IPS-20b (cell line): Measurements from ENCODE around the gene SFRP5.

Experiments
- H3K27ac ChIP-seq: one replicate; pipeline ENCODE4 v1.5.1; 2013; ENCODE audit warnings: low read length
- H3K27me3 ChIP-seq: 2 replicates; pipeline ENCODE4 v1.6.1; 2013; ENCODE audit warnings: mild to moderate bottlenecking, low read length, inconsistent platforms; ENCODE audit not compliant: insufficient read depth
- H3K36me3 ChIP-seq: 2 replicates; pipeline ENCODE4 v1.6.1; 2013; ENCODE audit warnings: low read depth, mild to moderate bottlenecking, inconsistent platforms, low read length, moderate library complexity; ENCODE audit not compliant: insufficient read depth
- H3K4me1 ChIP-seq: 2 replicates; pipeline ENCODE4 v1.6.1; 2013; ENCODE audit warnings: mild to moderate bottlenecking, control low read depth, inconsistent platforms, low read length, moderate library complexity; ENCODE audit not compliant: insufficient read depth
- H3K4me3 ChIP-seq: 2 replicates; pipeline ENCODE4 v1.5.1; 2013; ENCODE audit warnings: mild to moderate bottlenecking, low read length, inconsistent platforms
- H3K9ac ChIP-seq: 2 replicates; pipeline ENCODE4 v1.6.1; 2013; ENCODE audit warnings: low read depth, mild to moderate bottlenecking, inconsistent platforms, low read length, moderate library complexity
- H3K9me3 ChIP-seq: 2 replicates; pipeline ENCODE4 v1.6.1; 2013; ENCODE audit warnings: mild to moderate bottlenecking, low read depth, low read length, inconsistent platforms; ENCODE audit not compliant: insufficient read depth

SFRP5 gene

DNA sequence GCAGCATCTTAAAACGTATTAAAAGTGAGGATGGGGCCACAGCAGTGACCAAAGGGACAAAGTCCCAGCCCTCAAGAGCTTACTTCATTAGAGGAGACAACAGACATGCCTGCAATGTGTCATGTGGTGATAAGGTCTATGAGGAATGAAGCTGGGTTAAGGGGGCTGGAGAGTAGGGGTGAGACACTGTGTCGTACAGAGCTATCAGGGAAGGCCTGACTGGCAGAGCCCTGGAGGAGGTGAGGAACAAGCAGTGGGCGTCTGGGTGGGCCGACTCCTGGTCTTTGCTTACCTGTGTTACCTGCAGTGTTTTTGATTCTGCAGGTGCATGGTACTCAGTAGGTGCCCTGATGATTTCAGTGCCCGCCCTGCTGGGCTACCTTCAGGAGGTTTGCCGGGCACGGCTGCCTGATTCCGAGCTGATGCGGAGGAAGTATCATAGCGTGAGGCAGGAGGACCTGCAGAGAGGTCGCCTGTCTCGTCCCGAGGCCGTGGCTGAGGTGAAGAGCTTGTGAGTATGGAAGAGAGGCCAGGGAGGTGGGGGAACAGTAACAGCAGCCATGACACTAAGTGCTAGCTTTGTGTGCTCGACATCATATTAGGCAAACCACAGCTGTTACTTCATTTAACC lies 27.3 kb downstream of the SFRP5 start:
- Histone ChIP-seq H3K9ac (no peak overlapping the region), H3K9me3 (no peaks in the 10 kb centered on the region), H3K27me3 (no peaks in the 10 kb centered on the region), H3K36me3 (peaks cover 82% of the 10 kb centered on the region), H3K4me3 (no peak overlapping the region), H3K4me1 (no peaks in the 10 kb centered on the region), H3K27ac (no peak overlapping the region)

DNA sequence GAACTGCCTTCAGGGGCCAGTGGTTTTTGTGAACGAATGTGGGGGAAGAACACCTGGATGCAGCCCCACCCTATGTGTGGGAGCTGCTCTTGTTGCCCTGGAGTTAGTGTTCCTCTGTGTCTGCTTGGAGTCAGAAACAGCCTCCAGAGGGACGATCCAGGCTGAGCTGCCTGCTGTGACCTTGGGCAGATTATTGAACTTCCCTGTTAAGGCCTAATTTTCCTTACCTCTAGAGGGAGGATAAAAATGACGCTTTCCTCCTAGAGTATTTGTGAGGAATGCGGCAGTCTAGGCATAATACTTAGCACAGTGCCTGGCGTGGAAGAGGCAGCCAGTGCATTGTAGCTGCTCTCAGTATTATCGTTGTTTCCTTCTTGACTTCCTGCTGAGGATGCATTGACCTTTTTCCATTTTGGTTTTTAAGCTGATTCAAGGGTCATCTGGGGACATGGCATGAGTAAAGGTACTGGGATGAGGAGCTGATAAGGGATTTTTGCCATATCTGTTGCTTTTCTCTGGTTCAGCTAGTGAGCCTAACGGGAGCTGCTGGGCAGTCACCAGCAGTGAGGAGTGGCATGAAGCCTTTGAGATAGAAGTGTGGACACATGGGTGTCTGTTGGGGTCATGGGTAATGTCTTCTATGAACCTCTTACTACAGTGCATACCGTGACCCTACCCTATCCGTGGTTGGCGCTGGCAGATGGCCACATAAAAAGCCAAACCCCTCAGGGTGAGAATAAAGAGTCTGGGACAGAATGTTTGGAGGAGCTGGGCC lies 28.4 kb downstream of the SFRP5 start:
- H3K4me3 ChIP-seq, result no peak overlapping the region
- H3K27ac ChIP-seq, result no peak overlapping the region
- H3K9ac ChIP-seq, result no peak overlapping the region
- H3K36me3 ChIP-seq, result peaks cover 80% of the 10 kb centered on the region
- H3K27me3 ChIP-seq, result no peaks in the 10 kb centered on the region
- no peaks in the 10 kb centered on the region for H3K9me3 ChIP-seq
- no peaks in the 10 kb centered on the region for H3K4me1 ChIP-seq

DNA sequence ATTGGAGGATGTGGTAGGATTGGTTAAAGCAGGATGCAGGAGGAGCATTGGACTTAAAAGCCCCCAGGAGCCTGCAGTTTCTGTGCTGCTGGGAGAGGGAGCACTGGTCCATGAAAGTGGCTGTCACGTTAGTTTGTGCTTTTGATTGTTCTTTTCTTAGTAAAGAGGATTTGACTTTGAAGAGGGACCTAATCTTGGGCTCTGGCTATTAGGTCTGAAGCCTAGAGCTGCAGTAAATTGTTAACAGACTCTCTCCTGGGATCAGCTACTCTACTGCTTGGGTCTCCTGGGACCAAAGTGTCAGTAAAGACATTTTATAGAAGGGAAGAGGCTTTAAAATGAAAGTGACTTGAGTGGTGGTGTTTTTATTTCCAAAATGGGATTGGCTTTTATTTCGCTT lies 31.2 kb downstream of the SFRP5 start:
- peaks cover 55% of the 10 kb centered on the region for H3K36me3 ChIP-seq

DNA sequence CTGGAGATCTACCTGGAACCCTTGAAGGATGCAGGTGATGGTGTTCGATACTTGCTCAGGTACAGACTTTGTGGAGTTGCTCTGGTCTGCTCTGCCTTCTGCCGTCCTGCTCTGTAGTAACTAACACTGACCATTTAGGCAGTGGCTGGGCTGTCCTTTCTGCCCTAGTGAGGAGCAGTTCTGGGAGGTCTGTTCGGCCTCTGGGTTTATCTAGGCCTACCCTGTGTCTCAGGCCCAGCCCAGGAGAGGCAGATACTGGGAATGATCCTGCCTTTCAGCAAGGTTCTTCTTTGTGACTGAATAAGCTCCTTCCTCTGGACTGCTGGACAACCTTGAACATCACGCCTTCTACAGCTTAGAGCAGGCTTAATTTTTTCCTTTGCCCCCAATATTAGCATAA lies 33.2 kb downstream of the SFRP5 start:
- H3K27me3 ChIP-seq, result peaks cover 29% of the 10 kb centered on the region
- peaks cover 35% of the 10 kb centered on the region for H3K36me3 ChIP-seq
- H3K4me1 ChIP-seq, result no peaks in the 10 kb centered on the region
- peaks cover 9% of the 10 kb centered on the region; the same call in 1 of the 2 replicates for H3K9me3 ChIP-seq
- H3K4me3 ChIP-seq, result peak overlapping the region; percentile 90
- H3K27ac ChIP-seq, result no peak overlapping the region
- H3K9ac ChIP-seq, result no peak overlapping the region

More for the DNA sequence above, 31.2 kb downstream of the SFRP5 start:
- Histone ChIP-seq H3K27ac (no peak overlapping the region), H3K9me3 (peaks cover 9% of the 10 kb centered on the region; the same call in 1 of the 2 replicates), H3K27me3 (peaks cover 12% of the 10 kb centered on the region), H3K9ac (no peak overlapping the region), H3K4me3 (no peak overlapping the region), H3K4me1 (no peaks in the 10 kb centered on the region)

DNA sequence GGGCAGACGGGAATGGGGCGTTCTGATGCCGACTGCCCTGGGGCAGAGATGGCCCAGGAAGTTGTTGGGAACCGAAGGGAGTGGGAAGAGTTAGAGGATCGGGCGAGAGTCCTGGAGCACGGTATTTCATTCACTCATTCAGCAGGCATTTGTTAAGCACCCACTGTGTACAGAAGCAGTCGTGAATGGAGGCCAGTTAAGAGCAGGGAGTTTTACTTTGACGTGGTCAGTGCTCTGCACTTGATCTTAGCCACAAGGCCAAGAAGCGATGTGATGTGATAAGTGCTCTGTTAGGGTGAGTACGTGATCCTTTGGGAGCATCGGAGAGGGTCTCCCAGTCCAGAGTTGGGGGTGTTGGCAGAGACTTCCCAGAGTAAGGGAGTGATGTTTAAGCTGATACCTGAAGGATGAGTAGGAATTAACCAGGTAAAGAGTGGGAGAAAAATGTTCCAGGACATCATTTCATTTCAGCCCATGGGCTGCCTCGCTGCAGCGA lies 34.0 kb downstream of the SFRP5 start:
- Histone ChIP-seq H3K4me1 (no peaks in the 10 kb centered on the region), H3K36me3 (peaks cover 27% of the 10 kb centered on the region), H3K9ac (peak overlapping the region; percentile 93), H3K27ac (no peak overlapping the region), H3K4me3 (peak overlapping the region; percentile 90), H3K27me3 (peaks cover 29% of the 10 kb centered on the region), H3K9me3 (peaks cover 9% of the 10 kb centered on the region; the same call in 1 of the 2 replicates)

DNA sequence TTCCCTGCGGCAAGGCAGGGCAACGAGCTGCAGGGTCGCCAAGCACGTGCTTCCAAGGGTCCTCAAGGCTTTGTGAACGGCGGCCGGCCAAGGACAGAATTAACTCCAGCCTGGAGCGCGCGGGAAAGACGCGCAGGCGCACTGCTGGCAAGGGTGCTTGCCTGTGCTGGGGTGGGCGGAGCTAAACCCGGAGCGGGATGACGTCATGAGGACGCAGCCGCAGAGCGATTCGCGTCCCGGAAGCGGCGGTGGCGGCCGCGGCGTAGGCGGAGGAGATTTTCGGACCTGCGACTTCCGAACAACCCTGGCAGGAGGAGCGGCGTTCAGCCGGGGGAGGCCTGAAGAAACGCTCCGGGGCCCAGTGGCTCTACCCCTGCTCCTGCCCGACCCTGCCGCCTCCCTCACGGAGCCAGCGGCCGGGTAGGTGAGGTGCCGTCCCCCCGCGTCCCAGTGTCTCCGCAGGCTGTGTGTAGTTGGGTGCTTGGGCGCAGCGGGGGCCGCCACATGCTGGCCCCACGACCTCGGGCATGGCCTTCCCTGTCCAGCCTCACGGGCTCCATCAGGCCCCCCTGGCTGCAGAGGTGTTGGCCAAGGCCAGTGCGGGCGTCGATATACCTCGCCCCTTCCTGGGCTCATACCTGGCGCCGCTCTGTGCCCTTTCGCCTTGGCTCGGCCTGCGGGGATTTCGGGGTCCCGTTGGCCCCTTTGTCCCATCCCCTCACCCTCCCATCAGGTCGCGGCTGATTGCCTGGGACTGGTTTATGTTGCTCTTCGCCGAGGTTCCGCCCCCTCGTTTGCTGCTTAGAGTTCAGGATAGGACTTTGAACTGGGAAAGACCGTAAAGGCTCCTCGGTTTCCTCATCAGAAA lies 34.7 kb downstream of the SFRP5 start, which contains the start of gene ZFYVE27:
Gene ZFYVE27, plus strand, starts transcription at position 227 of the 868 bp plus-strand sequence. CDS start 1,350 bp downstream, outside the sequence.
- Histone ChIP-seq H3K4me1 (no peaks in the 10 kb centered on the region), H3K4me3 (peak within 1 kb of the TSS; percentile 90), H3K9me3 (peaks cover 9% of the 10 kb centered on the region; the same call in 1 of the 2 replicates), H3K27ac (no peak within 1 kb of the TSS), H3K9ac (peak within 1 kb of the TSS; percentile 93), H3K27me3 (peaks cover 29% of the 10 kb centered on the region), H3K36me3 (peaks cover 26% of the 10 kb centered on the region)

DNA sequence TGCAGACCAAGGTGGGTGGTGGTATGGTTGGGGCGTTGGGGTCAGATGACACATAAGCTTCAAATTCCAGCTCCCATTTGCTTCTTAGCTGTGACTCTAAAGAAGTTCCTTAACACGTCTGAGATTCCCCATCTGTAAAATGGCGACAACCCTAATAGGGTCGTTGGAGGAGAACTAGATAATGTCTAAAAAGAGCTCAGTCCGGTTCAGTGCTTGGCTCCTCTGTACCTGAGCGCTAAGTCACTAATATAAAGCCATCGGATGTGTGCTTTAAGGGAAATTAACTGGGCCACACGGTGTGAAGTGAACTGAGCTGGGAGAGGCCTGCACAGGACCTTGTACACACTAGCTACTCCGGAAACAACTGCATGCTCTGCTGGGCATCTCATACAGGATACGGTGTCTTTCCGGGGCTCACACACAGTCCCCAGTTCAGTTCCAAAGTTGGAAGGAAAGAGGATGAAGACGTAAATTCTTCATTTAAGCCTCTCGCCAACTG lies 35.3 kb downstream of the SFRP5 start:
- Histone ChIP-seq H3K27ac (no peak overlapping the region), H3K4me3 (0 out of 2 replicates have a peak overlapping the region, but pooled peaks have one; percentile 90), H3K9ac (no peak overlapping the region), H3K27me3 (peaks cover 29% of the 10 kb centered on the region), H3K36me3 (peaks cover 26% of the 10 kb centered on the region), H3K4me1 (no peaks in the 10 kb centered on the region), H3K9me3 (peaks cover 9% of the 10 kb centered on the region; the same call in 1 of the 2 replicates)

DNA sequence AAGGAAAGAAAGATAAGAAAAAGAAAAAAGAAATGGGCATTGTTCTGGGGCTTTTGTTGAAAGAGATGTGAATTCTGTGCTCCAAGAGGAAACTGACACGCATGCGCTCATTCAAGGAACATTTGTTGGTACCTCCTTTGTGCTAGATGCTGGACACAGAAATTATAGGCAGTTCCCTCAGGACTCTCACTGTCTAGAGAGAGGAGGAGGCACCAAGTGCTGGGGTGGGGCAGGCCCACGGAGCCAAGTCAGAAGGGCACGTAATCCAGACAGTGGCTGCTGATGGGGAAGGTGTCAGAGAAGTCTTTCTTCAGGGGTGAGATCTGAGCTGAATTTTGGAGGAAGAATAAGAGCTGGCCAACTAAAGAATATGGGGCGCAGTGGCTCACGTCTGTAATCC lies 37.8 kb downstream of the SFRP5 start:
- H3K36me3 ChIP-seq, result peaks cover 4% of the 10 kb centered on the region; the same call in 1 of the 2 replicates
- peaks cover 9% of the 10 kb centered on the region; the same call in 1 of the 2 replicates for H3K9me3 ChIP-seq
- no peak overlapping the region for H3K4me3 ChIP-seq
- H3K4me1 ChIP-seq, result no peaks in the 10 kb centered on the region
- H3K27me3 ChIP-seq, result peaks cover 29% of the 10 kb centered on the region
- no peak overlapping the region for H3K27ac ChIP-seq
- H3K9ac ChIP-seq, result no peak overlapping the region

DNA sequence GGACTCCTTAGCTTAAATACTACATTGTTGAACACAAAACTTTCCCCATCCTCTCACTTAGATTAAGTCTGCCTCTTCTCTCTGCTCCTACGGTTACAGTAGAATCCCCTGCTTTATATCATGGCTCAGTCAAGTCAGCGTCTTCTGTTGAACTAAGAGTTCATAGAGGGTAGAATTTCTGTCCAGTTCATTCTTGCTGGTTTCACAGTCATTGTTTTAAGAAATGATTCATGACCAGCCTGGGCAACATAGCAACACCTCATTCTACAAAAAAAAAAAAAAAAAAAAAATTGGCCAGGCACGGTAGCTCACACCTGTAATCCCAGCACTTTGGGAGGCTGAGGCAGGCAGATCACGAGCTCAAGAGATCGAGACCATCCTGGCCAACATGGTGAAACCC lies 38.5 kb downstream of the SFRP5 start:
- Histone ChIP-seq H3K27me3 (peaks cover 29% of the 10 kb centered on the region), H3K9ac (no peak overlapping the region), H3K4me3 (no peak overlapping the region), H3K27ac (no peak overlapping the region), H3K4me1 (no peaks in the 10 kb centered on the region), H3K36me3 (no peaks in the 10 kb centered on the region), H3K9me3 (peaks cover 9% of the 10 kb centered on the region; the same call in 1 of the 2 replicates)

DNA sequence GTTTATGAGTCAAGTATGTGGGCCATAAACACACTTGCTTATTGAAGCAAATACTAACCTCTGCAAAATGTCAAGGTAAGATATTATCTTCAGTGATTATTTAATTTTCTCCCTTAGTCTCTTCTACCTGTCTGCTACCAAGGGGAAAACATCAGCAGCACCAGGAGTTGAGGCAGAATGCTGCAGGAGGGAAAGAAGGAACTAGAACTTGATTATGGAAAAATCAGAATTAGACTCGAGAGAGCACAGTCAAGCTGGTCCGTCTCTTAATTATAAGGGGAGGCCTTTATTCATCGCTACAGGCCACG lies 39.8 kb downstream of the SFRP5 start:
- Histone ChIP-seq H3K4me1 (no peaks in the 10 kb centered on the region), H3K27ac (no peak overlapping the region), H3K27me3 (peaks cover 29% of the 10 kb centered on the region), H3K9ac (no peak overlapping the region), H3K9me3 (peaks cover 9% of the 10 kb centered on the region; the same call in 1 of the 2 replicates), H3K36me3 (no peaks in the 10 kb centered on the region), H3K4me3 (no peak overlapping the region)
